ENCODE measurements around the gene SMARCC1. TPM values are rescaled to one million over a fixed set of nuclear protein-coding genes. Genes with fewer than 3 reads are reported as not detected.

The SMARCC1 gene
- total RNA-seq, 1 donor from 2014 or later: 73.4 TPM

DNA sequence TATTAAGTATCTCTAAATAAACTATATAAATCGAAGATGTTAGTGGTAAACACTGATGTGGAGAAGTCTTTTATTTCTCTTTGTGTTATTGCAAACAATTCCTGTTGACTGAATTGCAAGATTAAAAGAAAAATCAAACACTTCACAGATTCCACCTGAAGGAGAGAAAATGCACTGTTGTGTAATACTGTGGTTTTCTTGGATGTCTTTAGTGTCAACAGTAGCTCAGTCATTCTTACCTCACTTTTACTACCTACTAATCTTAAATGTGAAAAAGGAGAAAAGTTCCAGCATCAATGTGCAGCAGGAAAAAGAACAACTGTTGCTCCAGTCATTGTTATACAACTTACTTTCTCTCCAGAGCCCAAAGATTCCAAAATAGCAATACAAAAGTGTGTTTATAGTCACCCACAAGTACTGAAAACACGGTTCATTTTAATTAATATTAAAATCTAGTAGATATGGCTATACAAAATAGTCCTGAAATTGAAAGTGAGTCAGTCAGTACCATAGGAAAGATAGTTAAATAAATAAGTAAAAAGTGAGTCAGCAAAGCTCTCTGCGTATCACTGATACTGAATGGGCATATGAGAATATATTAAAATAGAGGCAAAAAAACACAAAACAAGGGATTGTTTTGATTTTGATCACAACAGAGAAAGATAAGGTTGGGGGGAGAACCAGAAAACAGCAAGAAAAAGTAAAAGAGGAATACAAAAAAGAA is 112.5 kb downstream of the SMARCC1 start:
- no peak for TF ChIP-seq CTCF (conservative IDR thresholded peaks at IDR 0.05; ENCODE audit: low read depth, low read length)
- no peak overlapping the region for H3K4me3 ChIP-seq (ENCODE audit: low read depth, low read length)
- no peak for DNase-seq (ENCODE audit: low read depth)

- TF ChIP-seq CTCF (conservative IDR thresholded peaks at IDR 0.05; ENCODE audit: low read depth, low read length): no peak
- H3K4me3 ChIP-seq (ENCODE audit: low read depth, low read length): no peak overlapping the region
- no peak for DNase-seq (ENCODE audit: low read depth)
Measured at GRCh38 chr3:47666118-47666517, 115.6 kb downstream of the SMARCC1 start.

GRCh38 chr3:47664519-47664918 is 117.2 kb downstream of the SMARCC1 start:
- H3K4me3 ChIP-seq (ENCODE audit: low read depth, low read length): no peak overlapping the region
- TF ChIP-seq CTCF (conservative IDR thresholded peaks at IDR 0.05; ENCODE audit: low read depth, low read length): peak; percentile 39
- no peak for DNase-seq (ENCODE audit: low read depth)

GRCh38 chr3:47663630-47664240 is 118.0 kb downstream of the SMARCC1 start:
- TF ChIP-seq CTCF (conservative IDR thresholded peaks at IDR 0.05; ENCODE audit: low read depth, low read length): no peak
- DNase-seq (ENCODE audit: low read depth): no peak

DNA sequence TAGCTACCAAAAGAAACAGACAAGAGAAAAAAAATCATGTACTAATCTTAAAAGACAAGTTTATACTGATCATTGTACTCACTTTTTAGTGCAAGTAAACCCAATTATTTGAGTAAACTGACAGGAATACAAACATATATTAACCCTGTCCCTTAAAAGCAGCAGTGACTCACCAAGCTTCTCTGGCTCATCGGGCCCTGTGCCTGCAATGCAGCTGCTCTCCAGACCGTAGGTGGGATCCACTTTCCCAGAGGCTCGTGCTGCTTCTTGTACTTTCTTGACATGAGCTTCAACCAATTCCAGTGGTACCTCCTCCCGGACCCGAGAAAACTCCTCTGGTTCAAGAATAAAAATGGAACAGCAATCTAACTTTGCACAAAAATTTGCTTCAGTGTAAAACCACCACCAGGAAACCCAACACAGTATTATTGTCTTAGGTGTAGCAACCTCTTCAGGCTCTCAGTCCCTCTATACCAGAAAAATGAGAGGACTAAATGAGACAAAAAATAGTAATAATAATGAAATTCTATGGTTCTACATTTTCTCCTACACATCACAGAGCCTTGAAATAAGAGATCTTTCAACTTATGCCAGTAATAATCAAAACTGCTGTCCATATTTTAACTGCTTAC is 120.5 kb downstream of the SMARCC1 start:
- DNase-seq (ENCODE audit: low read depth): peak; percentile 29
- H3K4me3 ChIP-seq (ENCODE audit: low read depth, low read length): no peak overlapping the region

More at GRCh38 chr3:47663630-47664240, 118.0 kb downstream of the SMARCC1 start:
- H3K4me3 ChIP-seq (ENCODE audit: low read depth, low read length): no peak overlapping the region

GRCh38 chr3:47658444-47658843 is 123.2 kb downstream of the SMARCC1 start:
- no peak for TF ChIP-seq CTCF (conservative IDR thresholded peaks at IDR 0.05; ENCODE audit: low read depth, low read length)
- DNase-seq (ENCODE audit: low read depth): no peak
- no peak overlapping the region for H3K4me3 ChIP-seq (ENCODE audit: low read depth, low read length)

More for the DNA sequence above, 120.5 kb downstream of the SMARCC1 start:
- TF ChIP-seq CTCF (conservative IDR thresholded peaks at IDR 0.05; ENCODE audit: low read depth, low read length): no peak
